ENCODE results near the gene EHF. TPM values are rescaled to one million over a fixed set of nuclear protein-coding genes. Genes with fewer than 3 reads are reported as not detected.

EHF gene
- not detected in 2 replicates for total RNA-seq

DNA sequence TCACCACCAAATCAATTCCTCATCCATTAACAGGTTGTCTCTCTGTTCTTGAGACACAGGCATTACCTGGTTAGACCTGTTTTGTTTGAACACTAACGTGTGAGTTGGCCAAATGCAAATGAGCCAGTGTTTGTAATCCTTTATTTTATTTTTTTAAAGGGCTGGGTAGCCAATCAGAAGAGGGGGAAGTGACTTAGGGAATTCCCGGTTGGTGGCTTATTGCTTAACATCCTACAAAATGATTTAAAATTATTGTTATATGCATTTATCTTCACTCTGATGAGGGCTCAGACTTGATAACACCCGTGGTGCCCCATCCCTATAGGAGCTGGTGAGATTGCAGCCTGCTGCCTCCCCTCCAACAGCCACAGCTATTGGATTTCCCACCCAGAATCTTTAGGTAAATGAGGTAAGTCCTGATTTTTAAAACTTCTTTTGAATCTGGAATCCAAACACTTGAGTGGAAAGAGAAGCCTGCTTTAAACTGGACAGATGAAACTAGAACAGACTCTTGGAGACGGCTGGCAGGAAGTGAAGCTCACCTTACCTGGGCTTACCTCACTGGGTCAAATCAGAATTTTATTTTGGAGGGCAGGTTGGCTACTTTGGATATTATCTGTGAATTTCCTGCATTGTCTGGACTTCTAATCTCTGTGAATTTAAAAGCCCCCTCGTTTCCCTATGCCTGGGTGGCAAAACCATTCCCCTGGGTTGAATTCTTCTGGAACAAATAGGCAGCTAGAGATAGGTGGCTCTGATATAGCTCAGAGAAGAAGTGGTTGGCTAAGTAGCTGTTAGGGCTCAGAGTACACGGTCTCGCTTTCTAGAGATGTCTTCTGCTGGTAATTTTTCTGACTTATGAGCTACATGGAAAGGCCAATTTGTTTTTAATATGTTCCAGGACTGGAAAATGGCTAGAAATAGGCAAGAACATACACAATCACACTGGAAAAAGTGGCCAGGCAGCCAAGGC lies at the start of gene EHF:
Gene EHF, plus strand, starts transcription at position 274 of the 973 bp plus-strand sequence. CDS start 21,538 bp downstream, outside the sequence.

Other genes starting within 250 kb of the EHF start
- 48.8 and 57.6 TPM in 2 replicates for gene CAT, start 182.2 kb upstream of the EHF start, total RNA-seq
- not detected in 2 replicates for gene ELF5, start 107.3 kb upstream of the EHF start, total RNA-seq